ENCODE results near the gene ZC3H12D.

Gene ZC3H12D

DNA sequence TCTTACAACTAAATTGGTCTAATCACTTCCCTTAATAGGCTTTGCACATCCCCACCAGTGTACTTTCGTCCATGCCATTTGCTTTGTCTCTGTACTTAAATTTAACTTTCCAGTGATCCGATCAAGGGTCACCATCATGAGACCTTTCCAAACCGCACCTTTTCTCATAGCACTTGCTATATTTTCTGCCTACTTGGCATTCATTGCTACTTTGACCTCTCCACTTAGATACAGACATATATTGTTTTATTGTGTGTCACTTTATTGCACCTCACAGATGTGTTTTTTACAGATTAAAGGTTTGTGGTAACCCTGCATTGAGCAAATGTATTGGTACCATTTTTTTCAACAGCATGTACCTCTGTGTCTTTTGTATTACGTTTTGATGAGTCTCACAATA lies 70.0 kb downstream of the ZC3H12D start:
- CTCF ChIA-PET: interaction anchor here (0.7 to 1.3 kb wide), 2 partner anchors 17 to 335 kb away, joined by 3 to 7 read pairs; no protein-coding TSS in a partner anchor
- H3K4me3 ChIP-seq (ENCODE audit: low read depth, low read length): no peak overlapping the region
- peaks cover 7 to 21% of the 10 kb centered on the region in 2 experiments; a peak in 2 of 3 replicates for H3K36me3 ChIP-seq (ENCODE audit: control insufficient read depth in 2 of 2, insufficient read depth in 1 of 2, low read length in 2 of 2)
- POLR2A ChIA-PET: no interaction called here
- TF ChIP-seq REPIN1 (tag by site-specific recombination; IDR thresholded peaks at IDR 0.05; ENCODE audit: low read depth): no peak
- no peak overlapping the region for H3K27ac ChIP-seq (ENCODE audit: extremely low read depth, low read depth, low read length)
- H3K4me1 ChIP-seq (ENCODE audit: control insufficient read depth, insufficient read depth, low read length): no peaks in the 10 kb centered on the region
- no peaks in the 10 kb centered on the region for H3K9me3 ChIP-seq (ENCODE audit: control insufficient read depth, insufficient read depth, low read depth, low read length)

GRCh38 chr6:149414009-149414408 lies 70.8 kb downstream of the ZC3H12D start:
- ChIA-PET CTCF (interaction anchor here (0.5 to 1.3 kb wide), 3 partner anchors 18 to 260 kb away, joined by 3 to 7 read pairs (median 6); no protein-coding TSS in a partner anchor), POLR2A (no interaction called here)
- Histone ChIP-seq H3K4me3 (ENCODE audit: low read depth, low read length) (no peak overlapping the region), H3K36me3 (ENCODE audit: control insufficient read depth in 2 of 2, insufficient read depth in 1 of 2, low read length in 2 of 2) (peaks cover 7 to 29% of the 10 kb centered on the region in 2 experiments; a peak in 2 of 3 replicates), H3K27ac (ENCODE audit: extremely low read depth, low read depth, low read length) (no peak overlapping the region), H3K9me3 (ENCODE audit: control insufficient read depth, insufficient read depth, low read depth, low read length) (no peaks in the 10 kb centered on the region), H3K4me1 (ENCODE audit: control insufficient read depth, insufficient read depth, low read length) (no peaks in the 10 kb centered on the region)
- no peak for TF ChIP-seq ZNF548 (tag by site-specific recombination; IDR thresholded peaks at IDR 0.05)
- TF ChIP-seq, protein P1, sequence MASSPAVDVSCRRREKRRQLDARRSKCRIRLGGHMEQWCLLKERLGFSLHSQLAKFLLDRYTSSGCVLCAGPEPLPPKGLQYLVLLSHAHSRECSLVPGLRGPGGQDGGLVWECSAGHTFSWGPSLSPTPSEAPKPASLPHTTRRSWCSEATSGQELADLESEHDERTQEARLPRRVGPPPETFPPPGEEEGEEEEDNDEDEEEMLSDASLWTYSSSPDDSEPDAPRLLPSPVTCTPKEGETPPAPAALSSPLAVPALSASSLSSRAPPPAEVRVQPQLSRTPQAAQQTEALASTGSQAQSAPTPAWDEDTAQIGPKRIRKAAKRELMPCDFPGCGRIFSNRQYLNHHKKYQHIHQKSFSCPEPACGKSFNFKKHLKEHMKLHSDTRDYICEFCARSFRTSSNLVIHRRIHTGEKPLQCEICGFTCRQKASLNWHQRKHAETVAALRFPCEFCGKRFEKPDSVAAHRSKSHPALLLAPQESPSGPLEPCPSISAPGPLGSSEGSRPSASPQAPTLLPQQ (tag by site-specific recombination; IDR thresholded peaks at IDR 0.05): no peak
- no peak for TF ChIP-seq ZFP3 (tag by site-specific recombination; IDR thresholded peaks at IDR 0.05; ENCODE audit: low read depth)
- TF ChIP-seq ZNF341 (tag by site-specific recombination; IDR thresholded peaks at IDR 0.05; ENCODE audit: low read depth): no peak
- no peak for TF ChIP-seq ZXDB (tag by site-specific recombination; IDR thresholded peaks at IDR 0.05)
- no peak for TF ChIP-seq ZNF239 (tag by site-specific recombination; IDR thresholded peaks at IDR 0.05)
- no peak for TF ChIP-seq ZNF335 (tag by site-specific recombination; conservative IDR thresholded peaks at IDR 0.05)
- TF ChIP-seq, protein P2, sequence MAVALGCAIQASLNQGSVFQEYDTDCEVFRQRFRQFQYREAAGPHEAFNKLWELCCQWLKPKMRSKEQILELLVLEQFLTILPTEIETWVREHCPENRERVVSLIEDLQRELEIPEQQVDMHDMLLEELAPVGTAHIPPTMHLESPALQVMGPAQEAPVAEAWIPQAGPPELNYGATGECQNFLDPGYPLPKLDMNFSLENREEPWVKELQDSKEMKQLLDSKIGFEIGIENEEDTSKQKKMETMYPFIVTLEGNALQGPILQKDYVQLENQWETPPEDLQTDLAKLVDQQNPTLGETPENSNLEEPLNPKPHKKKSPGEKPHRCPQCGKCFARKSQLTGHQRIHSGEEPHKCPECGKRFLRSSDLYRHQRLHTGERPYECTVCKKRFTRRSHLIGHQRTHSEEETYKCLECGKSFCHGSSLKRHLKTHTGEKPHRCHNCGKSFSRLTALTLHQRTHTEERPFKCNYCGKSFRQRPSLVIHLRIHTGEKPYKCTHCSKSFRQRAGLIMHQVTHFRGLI (tag by site-specific recombination; IDR thresholded peaks at IDR 0.05): no peak
- TF ChIP-seq, protein P3, sequence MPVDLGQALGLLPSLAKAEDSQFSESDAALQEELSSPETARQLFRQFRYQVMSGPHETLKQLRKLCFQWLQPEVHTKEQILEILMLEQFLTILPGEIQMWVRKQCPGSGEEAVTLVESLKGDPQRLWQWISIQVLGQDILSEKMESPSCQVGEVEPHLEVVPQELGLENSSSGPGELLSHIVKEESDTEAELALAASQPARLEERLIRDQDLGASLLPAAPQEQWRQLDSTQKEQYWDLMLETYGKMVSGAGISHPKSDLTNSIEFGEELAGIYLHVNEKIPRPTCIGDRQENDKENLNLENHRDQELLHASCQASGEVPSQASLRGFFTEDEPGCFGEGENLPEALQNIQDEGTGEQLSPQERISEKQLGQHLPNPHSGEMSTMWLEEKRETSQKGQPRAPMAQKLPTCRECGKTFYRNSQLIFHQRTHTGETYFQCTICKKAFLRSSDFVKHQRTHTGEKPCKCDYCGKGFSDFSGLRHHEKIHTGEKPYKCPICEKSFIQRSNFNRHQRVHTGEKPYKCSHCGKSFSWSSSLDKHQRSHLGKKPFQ (tag by site-specific recombination; IDR thresholded peaks at IDR 0.05): no peak
- no peak for TF ChIP-seq ZNF561 (tag by site-specific recombination; IDR thresholded peaks at IDR 0.05; ENCODE audit: borderline replicate concordance)

GRCh38 chr6:149410557-149410956 lies 74.3 kb downstream of the ZC3H12D start:
- H3K36me3 ChIP-seq (ENCODE audit: control insufficient read depth in 2 of 2, insufficient read depth in 1 of 2, low read length in 2 of 2): peaks cover 7 to 34% of the 10 kb centered on the region in 2 experiments
- ChIA-PET POLR2A (no interaction called here), CTCF (interaction anchor here (0.6 to 1.6 kb wide), 5 partner anchors 10 to 987 kb away, joined by 3 to 4 read pairs (median 3); no protein-coding TSS in a partner anchor)
- H3K4me3 ChIP-seq (ENCODE audit: low read depth, low read length): no peak overlapping the region
- no peaks in the 10 kb centered on the region for H3K9me3 ChIP-seq (ENCODE audit: control insufficient read depth, insufficient read depth, low read depth, low read length)
- no peaks in the 10 kb centered on the region for H3K4me1 ChIP-seq (ENCODE audit: control insufficient read depth, insufficient read depth, low read length)
- TF ChIP-seq ZNF37A (tag by site-specific recombination; IDR thresholded peaks at IDR 0.05) (no peak), KLF1 (tag by site-specific recombination; IDR thresholded peaks at IDR 0.05) (no peak), ZNF221 (tag by site-specific recombination; IDR thresholded peaks at IDR 0.05; ENCODE audit: borderline replicate concordance) (no peak), ZNF292 (tag by site-specific recombination; IDR thresholded peaks at IDR 0.05; ENCODE audit: borderline replicate concordance, low read depth) (no peak), ZNF248 (tag by site-specific recombination; IDR thresholded peaks at IDR 0.05) (no peak), FEZF1 (tag by site-specific recombination; IDR thresholded peaks at IDR 0.05) (no peak)
- H3K27ac ChIP-seq (ENCODE audit: extremely low read depth, low read depth, low read length): no peak overlapping the region

All from HEK293 (cell line).